Body of pancreas (tissue), 4 donors: ENCODE measurements around the gene PPIE.

Experiments
- POLR2A ChIP-seq, 3 donors: fragments of 450-650 bp; IDR thresholded peaks; one replicate each; pipeline ENCODE4 v1.6.1; 2016; ENCODE audit warnings: antibody characterized with exemption in 3 of 3, mild to moderate bottlenecking in 2 of 3
- TF ChIP-seq, protein P1 (sequence below), 7 experiments: fragments of 450-650 bp in 4 of 7; fragments of 200-600 bp in 3 of 7; sonication (generic) in 3 of 7; IDR thresholded peaks; one replicate each; pipeline ENCODE4 v1.5.1; 2016 to 2019; ENCODE audit warnings: antibody characterized with exemption in 7 of 7

- TF ChIP-seq, protein P1, sequence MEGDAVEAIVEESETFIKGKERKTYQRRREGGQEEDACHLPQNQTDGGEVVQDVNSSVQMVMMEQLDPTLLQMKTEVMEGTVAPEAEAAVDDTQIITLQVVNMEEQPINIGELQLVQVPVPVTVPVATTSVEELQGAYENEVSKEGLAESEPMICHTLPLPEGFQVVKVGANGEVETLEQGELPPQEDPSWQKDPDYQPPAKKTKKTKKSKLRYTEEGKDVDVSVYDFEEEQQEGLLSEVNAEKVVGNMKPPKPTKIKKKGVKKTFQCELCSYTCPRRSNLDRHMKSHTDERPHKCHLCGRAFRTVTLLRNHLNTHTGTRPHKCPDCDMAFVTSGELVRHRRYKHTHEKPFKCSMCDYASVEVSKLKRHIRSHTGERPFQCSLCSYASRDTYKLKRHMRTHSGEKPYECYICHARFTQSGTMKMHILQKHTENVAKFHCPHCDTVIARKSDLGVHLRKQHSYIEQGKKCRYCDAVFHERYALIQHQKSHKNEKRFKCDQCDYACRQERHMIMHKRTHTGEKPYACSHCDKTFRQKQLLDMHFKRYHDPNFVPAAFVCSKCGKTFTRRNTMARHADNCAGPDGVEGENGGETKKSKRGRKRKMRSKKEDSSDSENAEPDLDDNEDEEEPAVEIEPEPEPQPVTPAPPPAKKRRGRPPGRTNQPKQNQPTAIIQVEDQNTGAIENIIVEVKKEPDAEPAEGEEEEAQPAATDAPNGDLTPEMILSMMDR (IDR thresholded peaks at IDR 0.05), result no peak
- TF ChIP-seq POLR2A (IDR thresholded peaks at IDR 0.05), result no peak
These were observed 66.7 kb downstream of the PPIE start for GRCh38 chr1:39805385-39805784.
